Uterus (tissue), 2 donors: ENCODE data around the gene S1PR1.

Experiments
- CTCF ChIP-seq, 4 experiments: fragments of 200-600 bp in 2 of 4; fragments of 450-650 bp in 2 of 4; sonication (generic) in 2 of 4; IDR thresholded peaks; one replicate each; pipeline ENCODE4 v1.5.1; 2016 to 2019; ENCODE audit warnings: antibody characterized with exemption in 4 of 4, mild to moderate bottlenecking in 2 of 4, moderate library complexity in 1 of 4
- POLR2A ChIP-seq, 2 donors: fragments of 450-650 bp; IDR thresholded peaks; one replicate each; pipeline ENCODE4 v1.6.1; 2016; ENCODE audit warnings: antibody characterized with exemption in 2 of 2, mild to moderate bottlenecking in 1 of 2, moderate library complexity in 1 of 2

GRCh38 chr1:101253976-101254674, 17.3 kb downstream of the S1PR1 start:
- TF ChIP-seq POLR2A (IDR thresholded peaks at IDR 0.05) (no peak), CTCF (IDR thresholded peaks at IDR 0.05) (no peak)
